GM21786 (cell line): ENCODE data around the gene ALDH3B2.
"Not testable (repeated sequence)": the region's sequence is repeated elsewhere in the genome, so short reads cannot be mapped to it uniquely, and the experiment has no call there.

Experiments used
- ATAC-seq: cut with Tn5 transposase; IDR thresholded peaks from one replicate; pipeline ENCODE4 v1.9.1; 2021; ENCODE audit not compliant: unreplicated experiment

ALDH3B2 gene

DNA sequence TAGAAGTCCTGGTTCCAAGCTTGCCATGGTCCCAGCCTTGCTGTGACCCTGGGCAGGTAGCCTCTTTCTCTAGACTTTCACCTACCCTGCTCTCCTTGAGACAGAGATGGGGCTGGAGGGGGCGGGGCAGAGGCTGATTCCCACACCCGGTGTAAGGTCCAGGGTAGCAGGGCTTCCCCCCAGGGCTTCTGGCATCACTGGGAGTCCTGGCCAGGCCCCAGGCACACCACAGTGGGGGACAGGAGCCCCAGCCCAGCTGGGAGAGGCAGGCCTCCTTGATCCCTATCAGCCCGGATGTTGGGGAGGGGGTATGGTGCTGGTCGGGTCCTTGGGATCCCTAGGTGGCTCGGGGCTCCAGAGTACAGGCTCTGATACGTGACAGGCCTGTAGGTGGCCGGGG is 43.0 kb downstream of the ALDH3B2 start:
- no peak for ATAC-seq

- ATAC-seq, result no peak
Measured at GRCh38 chr11:67630943-67631331, 43.5 kb downstream of the ALDH3B2 start.

GRCh38 chr11:67630228-67630942 is 44.0 kb downstream of the ALDH3B2 start:
- peak; percentile 66 for ATAC-seq

GRCh38 chr11:67629386-67630227 is 44.8 kb downstream of the ALDH3B2 start, which contains the start of gene NUDT8:
TSS of gene NUDT8 (minus strand) at chr11:67629937. CDS start at chr11:67629911, 26 bp downstream.
- ATAC-seq, result peak; percentile 38

- no peak for ATAC-seq
Measured at GRCh38 chr11:67628710-67629385, 45.6 kb downstream of the ALDH3B2 start.

DNA sequence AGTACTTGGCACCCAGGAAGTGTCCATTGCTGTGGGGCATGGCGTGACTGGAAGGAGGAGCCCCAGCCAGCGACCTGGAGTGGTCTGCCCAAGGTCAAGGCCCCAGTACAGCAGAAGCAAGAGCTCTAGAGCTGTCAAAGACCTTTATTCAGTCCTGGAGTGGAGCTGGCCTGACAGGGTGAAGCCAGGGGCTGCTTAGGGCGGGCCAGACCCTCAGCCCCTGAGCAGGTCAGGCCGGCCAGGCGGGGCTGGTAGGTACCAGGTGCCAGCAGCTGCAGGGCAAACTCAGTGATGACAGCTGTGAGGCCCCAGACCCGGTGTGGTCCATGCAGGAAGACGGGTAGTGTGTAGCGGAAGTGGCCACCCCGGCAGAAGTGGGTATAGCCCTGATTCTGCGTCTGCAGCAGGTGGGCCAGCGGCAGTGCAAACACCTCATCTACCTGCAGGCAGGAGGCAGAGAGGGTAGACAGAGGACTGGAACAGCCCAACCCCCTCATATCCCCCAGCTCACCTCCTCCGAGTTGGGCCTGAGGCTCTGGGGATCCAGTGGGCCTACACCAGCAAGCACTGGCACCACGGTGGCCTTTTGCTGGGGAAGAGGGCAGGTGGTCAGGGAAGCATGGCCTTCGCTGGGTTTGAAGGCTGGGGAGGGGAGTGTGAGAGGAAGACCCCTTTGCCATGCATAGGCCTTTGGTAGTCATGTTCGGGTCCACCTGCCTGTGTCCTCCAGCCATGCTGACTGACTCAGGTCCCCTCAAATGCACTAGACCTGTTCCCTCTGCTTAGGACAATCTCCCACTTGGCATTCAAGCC is 46.4 kb downstream of the ALDH3B2 start:
- ATAC-seq, result no peak

- no peak for ATAC-seq
Measured at GRCh38 chr11:67627441-67627811, 47.0 kb downstream of the ALDH3B2 start.

- no peak for ATAC-seq
Measured at GRCh38 chr11:67626970-67627369, 47.5 kb downstream of the ALDH3B2 start.

GRCh38 chr11:67626131-67626833 is 48.1 kb downstream of the ALDH3B2 start:
- not testable (repeated sequence) for ATAC-seq

DNA sequence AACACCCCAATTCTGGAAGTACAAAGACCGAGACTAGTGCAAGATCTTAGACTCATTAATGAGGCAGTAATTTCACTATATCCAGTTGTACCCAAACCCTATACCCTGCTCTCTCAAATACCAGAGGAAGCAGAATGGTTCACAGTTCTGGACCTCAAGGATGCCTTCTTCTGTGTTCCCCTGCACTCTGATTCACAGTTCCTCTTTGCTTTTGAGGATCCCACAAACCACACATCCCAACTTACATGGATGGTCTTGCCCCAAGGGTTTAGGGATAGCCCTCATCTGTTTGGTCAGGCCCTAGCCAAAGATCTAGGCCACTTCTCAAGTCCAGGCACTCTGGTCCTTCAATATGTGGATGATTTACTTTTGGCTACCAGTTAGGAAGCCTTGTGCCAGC is 50.6 kb downstream of the ALDH3B2 start:
- not testable (repeated sequence) for ATAC-seq

- ATAC-seq, result not testable (repeated sequence)
Measured at GRCh38 chr11:67622905-67623304, 51.5 kb downstream of the ALDH3B2 start.

DNA sequence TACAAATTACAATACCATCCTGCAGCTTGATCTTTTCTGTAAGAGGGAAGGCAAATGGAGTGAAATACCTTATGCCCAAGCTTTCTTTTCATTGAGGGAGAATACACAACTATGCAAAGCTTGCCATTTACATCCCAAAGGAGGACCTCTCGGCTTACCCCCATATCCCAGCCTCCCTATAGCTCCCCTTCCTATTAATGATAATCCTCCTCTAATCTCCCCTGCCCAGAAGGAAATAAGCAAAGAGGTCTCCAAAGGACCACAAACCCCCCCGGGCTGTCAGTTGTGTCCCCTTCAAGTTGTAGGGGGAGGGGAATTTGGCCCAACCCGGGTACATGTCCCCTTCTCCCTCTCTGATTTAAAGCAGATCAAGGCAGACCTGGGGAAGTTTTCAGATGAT is 52.5 kb downstream of the ALDH3B2 start:
- not testable (repeated sequence) for ATAC-seq

DNA sequence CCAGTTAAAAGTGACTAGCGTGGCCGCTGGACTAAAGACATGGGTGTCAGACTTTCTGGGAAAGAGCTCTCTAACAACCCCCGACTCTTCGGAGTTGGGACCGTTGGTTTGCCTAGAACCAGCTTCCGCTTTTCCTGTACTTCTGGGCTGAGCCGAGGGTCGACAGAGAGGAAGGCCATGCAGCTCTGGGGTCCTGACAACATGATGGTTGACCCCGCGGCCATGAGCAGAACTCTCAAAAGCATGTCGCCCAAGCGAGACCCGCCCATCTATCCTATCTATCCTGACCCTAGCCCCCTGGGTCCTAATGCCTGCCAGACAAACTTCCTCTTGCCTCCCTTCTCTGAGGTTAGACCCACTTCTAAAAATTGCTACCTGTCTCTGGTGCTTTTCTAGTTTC is 53.8 kb downstream of the ALDH3B2 start:
- ATAC-seq, result not testable (repeated sequence)

- ATAC-seq, result not testable (repeated sequence)
Measured at GRCh38 chr11:67619683-67620618, 54.5 kb downstream of the ALDH3B2 start.

DNA sequence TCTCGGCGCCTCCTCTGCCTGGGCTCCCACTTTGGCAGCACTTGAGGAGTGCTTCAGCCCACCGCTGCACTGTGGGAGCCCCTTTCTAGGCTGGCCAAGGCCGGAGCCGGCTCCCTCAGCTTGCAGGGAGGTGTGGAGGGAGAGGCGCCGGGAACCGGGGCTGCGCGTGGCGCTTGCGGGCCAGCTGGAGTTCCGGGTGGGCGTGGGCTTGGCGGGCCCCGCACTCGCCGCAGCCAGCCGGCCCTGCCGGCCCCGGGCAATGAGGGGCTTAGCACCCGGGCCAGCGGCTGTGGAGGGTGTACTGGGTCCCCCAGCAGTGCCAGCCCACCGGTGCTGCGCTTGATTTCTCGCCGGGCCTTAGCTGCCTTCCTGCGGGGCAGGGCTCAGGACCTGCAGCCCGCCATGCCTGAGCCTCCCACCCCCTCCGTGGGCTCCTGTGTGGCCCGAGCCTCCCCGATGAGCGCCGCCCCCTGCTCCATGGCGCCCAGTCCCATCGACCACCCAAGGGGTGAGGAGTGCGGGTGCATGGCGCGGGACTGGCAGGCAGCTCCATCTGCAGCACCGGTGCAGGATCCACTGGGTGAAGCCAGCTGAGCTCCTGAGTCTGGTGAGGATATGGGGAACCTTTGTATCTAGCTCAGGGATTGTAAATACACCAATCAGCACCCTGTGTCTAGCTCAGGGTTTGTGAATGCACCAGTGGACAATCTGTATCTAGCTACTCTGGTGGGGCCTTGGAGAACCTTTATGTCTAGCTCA is 55.3 kb downstream of the ALDH3B2 start:
- not testable (repeated sequence) for ATAC-seq

DNA sequence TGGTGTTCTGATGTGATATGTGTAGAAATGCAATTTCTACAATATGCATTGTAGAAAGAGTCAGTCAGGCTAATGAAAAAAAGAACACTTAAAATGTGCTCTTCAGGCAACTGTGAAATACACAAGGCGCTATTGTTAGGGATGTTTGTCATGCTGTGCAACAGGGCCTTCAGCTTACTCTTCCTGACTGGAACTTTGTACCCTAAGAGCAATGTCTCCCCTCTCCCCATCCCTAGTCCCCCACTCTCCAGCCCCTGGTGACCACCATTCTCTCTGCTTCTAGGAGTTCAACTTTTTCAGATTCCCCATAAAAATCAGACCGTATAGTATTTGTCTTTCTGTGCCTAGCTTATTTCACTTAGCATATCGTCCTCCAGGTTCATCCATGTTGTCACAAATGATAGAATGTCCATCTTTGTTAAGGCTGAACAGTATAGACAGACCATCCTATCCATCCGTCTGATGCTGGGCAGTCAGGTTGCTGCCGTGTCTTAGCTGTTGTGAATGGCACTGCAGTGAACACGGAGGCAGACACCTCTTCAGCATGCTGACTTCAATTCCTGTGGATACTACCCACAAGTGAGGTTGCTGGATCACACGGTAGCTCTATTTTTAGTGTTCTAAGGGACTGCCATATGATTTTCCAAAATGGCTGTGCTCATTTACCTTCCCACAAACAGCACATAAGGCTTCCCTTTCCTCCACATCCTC is 57.0 kb downstream of the ALDH3B2 start:
- no peak for ATAC-seq

DNA sequence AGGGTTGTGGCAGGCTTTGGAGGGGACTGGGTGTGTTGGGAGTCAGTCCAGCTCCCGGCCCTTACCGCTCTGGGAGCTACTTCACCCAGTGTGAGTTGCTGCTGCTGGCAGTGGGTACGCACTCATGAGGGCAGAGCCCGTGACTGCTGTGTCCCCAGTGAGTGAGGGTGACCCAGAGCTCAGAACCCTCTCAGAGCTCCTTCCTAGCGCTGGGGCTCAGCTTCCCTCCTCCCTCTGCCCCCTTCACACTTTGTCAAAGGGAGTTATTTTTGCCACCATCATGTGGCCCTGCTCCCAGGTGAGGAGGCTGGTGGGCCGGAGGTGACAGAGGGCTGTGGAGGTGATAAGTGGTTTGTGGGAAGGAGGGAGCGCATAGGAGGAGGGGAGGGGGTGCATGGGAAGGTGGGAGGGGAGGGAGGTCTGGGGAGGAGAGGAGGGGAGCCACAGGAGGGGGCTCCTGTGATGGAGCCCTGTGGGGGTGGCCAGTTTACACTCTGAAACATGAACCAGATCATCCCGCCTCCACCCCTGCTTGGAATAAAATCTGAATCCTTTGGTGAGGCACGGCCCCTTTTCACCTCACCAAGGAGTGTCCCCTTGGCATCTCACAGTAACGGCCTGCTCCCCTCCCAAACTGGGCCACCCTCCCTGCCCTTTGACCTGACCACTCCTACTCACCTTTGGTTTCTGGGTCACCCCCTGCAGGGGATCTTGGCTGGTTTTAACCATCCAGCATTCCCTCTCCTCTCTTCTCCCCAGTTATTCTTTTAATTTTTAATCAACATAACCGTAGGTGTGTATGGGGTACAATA is 57.8 kb downstream of the ALDH3B2 start:
- ATAC-seq, result no peak
